ENCODE data around the gene MYL12B. TPM values are rescaled to one million over a fixed set of nuclear protein-coding genes. Genes with fewer than 3 reads are reported as not detected.
A peak's percentile ranks its signal among the peaks of the same experiment; 100 is the strongest.

MYL12B gene
- polyA plus RNA-seq, 1 experiment = 787 TPM

GRCh38 chr18:3281456-3282400 is 19.8 kb downstream of the MYL12B start:
- Histone ChIP-seq H3K9me3 (ENCODE audit: control insufficient read depth, insufficient read depth, low read length) (no peaks in the 10 kb centered on the region), H3K27ac (ENCODE audit: low read depth, low read length) (no peak overlapping the region), H3K4me3 (ENCODE audit: low read depth, low read length) (no peak overlapping the region), H3K27me3 (ENCODE audit: control insufficient read depth, insufficient read depth, low read length) (no peaks in the 10 kb centered on the region)
- TF ChIP-seq CTCF (IDR thresholded peaks at IDR 0.05; ENCODE audit: low read depth, low read length) = peak; percentile 51
- POLR2A ChIA-PET = interaction anchor here (1.0 to 1.6 kb wide), 2 partner anchors 312 to 385 kb away, joined by 4 to 7 read pairs; no protein-coding TSS in a partner anchor
- DNase-seq (ENCODE audit: low read depth, low spot score) = no peak
- CTCF ChIA-PET = interaction anchor here (0.6 to 6.5 kb wide), 32 partner anchors 8 to 717 kb away, joined by 3 to 103 read pairs (median 6); no protein-coding TSS in a partner anchor

- Histone ChIP-seq H3K27ac (ENCODE audit: low read depth, low read length) (no peak overlapping the region), H3K4me3 (ENCODE audit: low read depth, low read length) (no peak overlapping the region), H3K9me3 (ENCODE audit: control insufficient read depth, insufficient read depth, low read length) (no peaks in the 10 kb centered on the region), H3K27me3 (ENCODE audit: control insufficient read depth, insufficient read depth, low read length) (no peaks in the 10 kb centered on the region)
- ChIA-PET POLR2A (no interaction called here), CTCF (interaction anchor here (0.6 to 6.5 kb wide), 9 partner anchors 14 to 715 kb away, joined by 3 to 103 read pairs (median 8); no protein-coding TSS in a partner anchor)
- no peak for TF ChIP-seq CTCF (IDR thresholded peaks at IDR 0.05; ENCODE audit: low read depth, low read length)
- no peak for DNase-seq (ENCODE audit: low read depth, low spot score)
Measured at GRCh38 chr18:3283253-3283863, 21.4 kb downstream of the MYL12B start.

GRCh38 chr18:3283908-3284307 is 22.0 kb downstream of the MYL12B start:
- DNase-seq (ENCODE audit: low read depth, low spot score) = no peak
- H3K9me3 ChIP-seq (ENCODE audit: control insufficient read depth, insufficient read depth, low read length) = no peaks in the 10 kb centered on the region
- H3K27ac ChIP-seq (ENCODE audit: low read depth, low read length) = no peak overlapping the region
- no peak for TF ChIP-seq CTCF (IDR thresholded peaks at IDR 0.05; ENCODE audit: low read depth, low read length)
- H3K4me3 ChIP-seq (ENCODE audit: low read depth, low read length) = no peak overlapping the region
- POLR2A ChIA-PET = no interaction called here
- H3K27me3 ChIP-seq (ENCODE audit: control insufficient read depth, insufficient read depth, low read length) = no peaks in the 10 kb centered on the region
- CTCF ChIA-PET = interaction anchor here (0.6 to 6.5 kb wide), 7 partner anchors 171 to 714 kb away, joined by 3 to 103 read pairs (median 5); no protein-coding TSS in a partner anchor

- H3K27me3 ChIP-seq (ENCODE audit: control insufficient read depth, insufficient read depth, low read length) = no peaks in the 10 kb centered on the region
- TF ChIP-seq CTCF (IDR thresholded peaks at IDR 0.05; ENCODE audit: low read depth, low read length) = no peak
- H3K4me3 ChIP-seq (ENCODE audit: low read depth, low read length) = no peak overlapping the region
- ChIA-PET CTCF (interaction anchor here (1.2 to 6.5 kb wide), 6 partner anchors 170 to 585 kb away, joined by 3 to 103 read pairs (median 6); no protein-coding TSS in a partner anchor), POLR2A (no interaction called here)
- DNase-seq (ENCODE audit: low read depth, low spot score) = no peak
- H3K27ac ChIP-seq (ENCODE audit: low read depth, low read length) = no peak overlapping the region
- H3K9me3 ChIP-seq (ENCODE audit: control insufficient read depth, insufficient read depth, low read length) = no peaks in the 10 kb centered on the region
Measured at GRCh38 chr18:3284501-3284900, 22.6 kb downstream of the MYL12B start.

Measured in AG04450 (cell line).